WTC11 (cell line): ENCODE measurements around the gene SMOC1. TPM values are rescaled to one million over a fixed set of nuclear protein-coding genes. Genes with fewer than 3 reads are reported as not detected.
"Not testable (repeated sequence)": the region's sequence is repeated elsewhere in the genome, so short reads cannot be mapped to it uniquely, and the experiment has no call there.

Experiments used
- ATAC-seq: fragments of 200-7000 bp; cut with Tn5 transposase; 2 replicates; pipeline ENCODE4 v1.10.0; 2021; ENCODE audit warnings: mild to moderate bottlenecking, moderate library complexity
- CTCF ChIA-PET: fragments of 300-600 bp; sonication (Branson Sonifier 250); formaldehyde crosslinking; loops from one replicate; lab custom pipeline; 2021; ENCODE audit warnings: antibody characterized with exemption; lab: Charles Lee
- POLR2A ChIA-PET: fragments of 350-600 bp; sonication (Branson Sonifier 250); formaldehyde crosslinking; loops from one replicate; lab custom pipeline; 2021; ENCODE audit warnings: antibody characterized with exemption; lab: Charles Lee
- DNase-seq: peaks from one replicate; pipeline ENCODE4 v3.0.0; 2021; ENCODE audit warnings: low spot score
- H3K27ac Mint-ChIP-seq: 2 replicates; pipeline ENCODE4 v1.8.0; 2021; ENCODE audit warnings: mixed read lengths
- H3K27me3 Mint-ChIP-seq: 2 replicates; pipeline ENCODE4 v1.8.0; 2021; ENCODE audit warnings: low read depth, mild to moderate bottlenecking, moderate library complexity, mixed read lengths
- H3K36me3 Mint-ChIP-seq: 2 replicates; pipeline ENCODE4 v1.8.0; 2021; ENCODE audit warnings: mixed read lengths
- H3K4me1 Mint-ChIP-seq: 2 replicates; pipeline ENCODE4 v1.8.0; 2022; ENCODE audit warnings: mixed read lengths
- H3K4me3 Mint-ChIP-seq: 2 replicates; pipeline ENCODE4 v1.8.0; 2021; ENCODE audit warnings: mild to moderate bottlenecking, moderate library complexity, mixed read lengths
- H3K9me3 Mint-ChIP-seq: 2 replicates; pipeline ENCODE4 v1.8.0; 2021; ENCODE audit warnings: mixed read lengths
- ATF3 ChIP-seq: sonication (generic); formaldehyde crosslinking; conservative IDR thresholded peaks from 2 replicates; pipeline ENCODE4 v1.8.1; 2022; ENCODE audit warnings: mild to moderate bottlenecking, missing genetic modification reagents
- CBFB ChIP-seq: sonication (generic); formaldehyde crosslinking; IDR thresholded peaks from 2 replicates; pipeline ENCODE4 v1.8.1; 2022; ENCODE audit warnings: mild to moderate bottlenecking, low read depth, missing genetic modification reagents
- CREB1 ChIP-seq: sonication (generic); formaldehyde crosslinking; IDR thresholded peaks from 2 replicates; pipeline ENCODE4 v1.8.0; 2023; ENCODE audit warnings: mild to moderate bottlenecking, missing genetic modification reagents
- CTCF ChIP-seq: fragments of 200-600 bp; IDR thresholded peaks from 2 replicates; pipeline ENCODE4 v1.8.0; 2022; ENCODE audit warnings: antibody characterized with exemption
- ERG ChIP-seq: fragments of 250-450 bp; sonication (Bioruptor Pico); IDR thresholded peaks from 2 replicates; pipeline ENCODE4 v1.8.0; 2021; ENCODE audit warnings: mild to moderate bottlenecking
- GABPB1 ChIP-seq: sonication (generic); formaldehyde crosslinking; IDR thresholded peaks from 2 replicates; pipeline ENCODE4 v1.8.1; 2023; ENCODE audit warnings: mild to moderate bottlenecking, missing genetic modification reagents
- JUN ChIP-seq: sonication (generic); formaldehyde crosslinking; IDR thresholded peaks from 2 replicates; pipeline ENCODE4 v1.8.0; 2023; ENCODE audit warnings: mild to moderate bottlenecking, missing genetic modification reagents
- KAT7 ChIP-seq: sonication (generic); formaldehyde crosslinking; IDR thresholded peaks from 2 replicates; pipeline ENCODE4 v1.8.1; 2023; ENCODE audit warnings: missing genetic modification reagents, mild to moderate bottlenecking, borderline replicate concordance
- NFATC4 ChIP-seq: fragments of 250-450 bp; sonication (Bioruptor Pico); IDR thresholded peaks from 2 replicates; pipeline ENCODE4 v1.9.0; 2021; ENCODE audit warnings: mild to moderate bottlenecking
- NFYB ChIP-seq: sonication (generic); formaldehyde crosslinking; conservative IDR thresholded peaks from 2 replicates; pipeline ENCODE4 v1.8.0; 2022; ENCODE audit warnings: low read depth, missing genetic modification reagents
- OVOL2 ChIP-seq: fragments of 250-450 bp; sonication (Bioruptor Pico); IDR thresholded peaks from 2 replicates; pipeline ENCODE4 v1.9.0; 2021; ENCODE audit warnings: mild to moderate bottlenecking, borderline replicate concordance
- RORB ChIP-seq: fragments of 250-450 bp; sonication (Bioruptor Pico); IDR thresholded peaks from 2 replicates; pipeline ENCODE4 v1.9.0; 2021; ENCODE audit warnings: mild to moderate bottlenecking
- SMAD4 ChIP-seq: sonication (generic); formaldehyde crosslinking; IDR thresholded peaks from 2 replicates; pipeline ENCODE4 v1.8.0; 2022; ENCODE audit warnings: mild to moderate bottlenecking, missing genetic modification reagents
- SP1 ChIP-seq: sonication (generic); formaldehyde crosslinking; conservative IDR thresholded peaks from 2 replicates; pipeline ENCODE4 v1.8.1; 2022; ENCODE audit warnings: missing genetic modification reagents
- ZNF138 ChIP-seq: sonication (generic); formaldehyde crosslinking; conservative IDR thresholded peaks from 2 replicates; pipeline ENCODE4 v1.8.1; 2022; ENCODE audit warnings: mild to moderate bottlenecking, moderate library complexity, missing genetic modification reagents
- ZNF232 ChIP-seq: sonication (generic); formaldehyde crosslinking; IDR thresholded peaks from 2 replicates; pipeline ENCODE4 v1.8.0; 2022; ENCODE audit warnings: mild to moderate bottlenecking, missing genetic modification reagents
- ZNF263 ChIP-seq: sonication (generic); formaldehyde crosslinking; IDR thresholded peaks from 2 replicates; pipeline ENCODE4 v1.8.1; 2022; ENCODE audit warnings: low read depth, mild to moderate bottlenecking, moderate library complexity, missing genetic modification reagents
- ZNF317 ChIP-seq: sonication (generic); formaldehyde crosslinking; IDR thresholded peaks from 2 replicates; pipeline ENCODE4 v1.8.1; 2023; ENCODE audit warnings: low read depth, mild to moderate bottlenecking, moderate library complexity, missing genetic modification reagents, borderline replicate concordance
- ZSCAN18 ChIP-seq: fragments of 250-450 bp; sonication (Bioruptor Pico); IDR thresholded peaks from 2 replicates; pipeline ENCODE4 v2.1.2; 2022; ENCODE audit warnings: mild to moderate bottlenecking, moderate library complexity
- total RNA-seq: library from RNA; stranded (reverse); gene quantifications from 3 replicates; pipeline ENCODE4 v1.2.3, GENCODE V29; 2021
- TF ChIP-seq, protein P1 (sequence below): sonication (generic); formaldehyde crosslinking; IDR thresholded peaks from 2 replicates; pipeline ENCODE4 v1.8.1; 2022; ENCODE audit warnings: low read depth, mild to moderate bottlenecking, moderate library complexity, missing genetic modification reagents, borderline replicate concordance
- TF ChIP-seq, protein P2 (sequence below): sonication (generic); formaldehyde crosslinking; IDR thresholded peaks from 2 replicates; pipeline ENCODE4 v1.8.0; 2023; ENCODE audit warnings: missing genetic modification reagents
- TF ChIP-seq, protein P3 (sequence below): sonication (generic); formaldehyde crosslinking; IDR thresholded peaks from 2 replicates; pipeline ENCODE4 v1.8.1; 2023; ENCODE audit warnings: mild to moderate bottlenecking, missing genetic modification reagents

Gene SMOC1
- total RNA-seq, 1 experiment from 2014 or later = 1.1 TPM

DNA sequence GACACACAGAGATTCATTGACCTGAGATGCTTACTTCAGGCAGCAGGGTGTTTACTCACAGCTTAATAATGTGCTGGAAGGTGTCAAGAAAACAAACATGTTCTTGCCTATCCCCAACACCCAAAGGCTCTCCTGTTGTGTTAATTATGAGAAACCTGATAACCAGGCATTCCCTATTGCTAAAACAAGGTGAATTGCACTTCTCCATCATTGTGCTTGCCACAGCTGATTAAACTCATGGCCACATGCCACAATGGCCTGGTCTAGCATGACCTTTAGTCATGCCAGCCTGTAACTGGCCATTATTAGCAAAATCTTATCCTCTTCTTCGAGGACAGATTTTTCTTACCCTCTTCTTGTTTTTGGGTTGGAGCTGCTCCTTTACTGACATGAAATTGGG lies 21.4 kb downstream of the SMOC1 start:
- Mint-ChIP-seq H3K9me3 (peaks cover 43% of the 10 kb centered on the region), H3K36me3 (peaks cover 9% of the 10 kb centered on the region; the same call in 1 of the 2 replicates), H3K4me1 (no peaks in the 10 kb centered on the region), H3K27ac (no peak overlapping the region), H3K27me3 (peaks cover 6% of the 10 kb centered on the region; the same call in 1 of the 2 replicates), H3K4me3 (no peak overlapping the region)
- CTCF ChIA-PET = no interaction called here
- POLR2A ChIA-PET = no interaction called here
- DNase-seq (no peak), ATAC-seq (no peak)
- TF ChIP-seq ZNF232 (CRISPR knock-in tag) (no peak), ZNF263 (CRISPR knock-in tag) (no peak), SP1 (CRISPR knock-in tag) (no peak), GABPB1 (CRISPR knock-in tag) (no peak), OVOL2 (CRISPR knock-in tag) (no peak), RORB (CRISPR knock-in tag) (no peak), ATF3 (CRISPR knock-in tag) (no peak), SMAD4 (CRISPR knock-in tag) (no peak), KAT7 (no peak), CREB1 (no peak), ZNF138 (no peak), CTCF (no peak), NFYB (CRISPR knock-in tag) (no peak), ZNF317 (CRISPR knock-in tag) (no peak), NFATC4 (CRISPR knock-in tag) (no peak), JUN (CRISPR knock-in tag) (no peak), CBFB (CRISPR knock-in tag) (no peak)
- TF ChIP-seq, protein P1, sequence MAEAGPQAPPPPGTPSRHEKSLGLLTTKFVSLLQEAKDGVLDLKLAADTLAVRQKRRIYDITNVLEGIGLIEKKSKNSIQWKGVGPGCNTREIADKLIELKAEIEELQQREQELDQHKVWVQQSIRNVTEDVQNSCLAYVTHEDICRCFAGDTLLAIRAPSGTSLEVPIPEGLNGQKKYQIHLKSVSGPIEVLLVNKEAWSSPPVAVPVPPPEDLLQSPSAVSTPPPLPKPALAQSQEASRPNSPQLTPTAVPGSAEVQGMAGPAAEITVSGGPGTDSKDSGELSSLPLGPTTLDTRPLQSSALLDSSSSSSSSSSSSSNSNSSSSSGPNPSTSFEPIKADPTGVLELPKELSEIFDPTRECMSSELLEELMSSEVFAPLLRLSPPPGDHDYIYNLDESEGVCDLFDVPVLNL = no peak
- TF ChIP-seq, protein P2, sequence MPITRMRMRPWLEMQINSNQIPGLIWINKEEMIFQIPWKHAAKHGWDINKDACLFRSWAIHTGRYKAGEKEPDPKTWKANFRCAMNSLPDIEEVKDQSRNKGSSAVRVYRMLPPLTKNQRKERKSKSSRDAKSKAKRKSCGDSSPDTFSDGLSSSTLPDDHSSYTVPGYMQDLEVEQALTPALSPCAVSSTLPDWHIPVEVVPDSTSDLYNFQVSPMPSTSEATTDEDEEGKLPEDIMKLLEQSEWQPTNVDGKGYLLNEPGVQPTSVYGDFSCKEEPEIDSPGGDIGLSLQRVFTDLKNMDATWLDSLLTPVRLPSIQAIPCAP (CRISPR knock-in tag) = no peak

DNA sequence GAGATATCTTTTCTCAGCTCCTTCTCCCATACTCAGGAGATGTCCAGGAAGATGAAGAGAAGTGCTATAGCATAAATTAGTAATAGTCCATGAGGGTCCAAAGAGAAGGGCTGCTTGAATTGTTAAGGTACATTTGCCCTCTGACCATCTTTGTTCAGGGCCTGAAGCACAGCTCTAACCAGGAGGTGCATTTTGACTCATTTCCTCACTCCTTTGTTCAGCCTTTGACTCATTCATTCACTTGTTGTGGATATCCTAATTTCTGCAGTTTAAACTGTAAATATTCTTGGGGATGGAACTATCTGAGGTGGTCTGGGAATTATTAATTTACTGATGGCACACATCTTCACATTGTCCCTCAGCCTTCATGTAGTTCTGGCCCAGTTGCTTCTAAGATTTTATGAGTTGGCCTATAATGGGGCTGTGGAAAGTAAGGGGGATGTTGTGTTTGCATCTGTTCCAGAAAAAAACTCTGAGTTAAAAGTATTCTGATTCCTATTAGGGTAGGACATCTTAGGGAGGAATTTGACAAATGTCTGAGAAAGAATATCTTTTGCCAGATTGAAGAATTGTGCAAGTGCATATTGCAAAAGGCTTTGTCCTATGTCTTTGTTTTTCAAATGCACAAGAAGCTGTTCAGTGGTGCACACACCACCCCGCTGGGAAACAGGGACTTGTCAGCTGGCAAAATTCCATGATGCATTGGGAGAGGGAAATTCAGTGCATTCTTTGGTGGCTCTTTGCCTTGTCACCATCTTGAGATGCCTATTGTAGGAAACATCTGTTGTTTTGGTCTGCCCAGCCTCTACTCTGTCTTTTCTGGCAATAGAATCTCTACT lies 22.1 kb downstream of the SMOC1 start:
- no peaks in the 10 kb centered on the region; the same call in 1 of the 2 replicates for H3K27me3 Mint-ChIP-seq
- DNase-seq = no peak
- H3K27ac Mint-ChIP-seq = no peak overlapping the region
- no peak for TF ChIP-seq SMAD4 (CRISPR knock-in tag)
- no peak for TF ChIP-seq ERG
- no peak for TF ChIP-seq NFATC4 (CRISPR knock-in tag)
- no peak for TF ChIP-seq GABPB1 (CRISPR knock-in tag)
- TF ChIP-seq, protein P3, sequence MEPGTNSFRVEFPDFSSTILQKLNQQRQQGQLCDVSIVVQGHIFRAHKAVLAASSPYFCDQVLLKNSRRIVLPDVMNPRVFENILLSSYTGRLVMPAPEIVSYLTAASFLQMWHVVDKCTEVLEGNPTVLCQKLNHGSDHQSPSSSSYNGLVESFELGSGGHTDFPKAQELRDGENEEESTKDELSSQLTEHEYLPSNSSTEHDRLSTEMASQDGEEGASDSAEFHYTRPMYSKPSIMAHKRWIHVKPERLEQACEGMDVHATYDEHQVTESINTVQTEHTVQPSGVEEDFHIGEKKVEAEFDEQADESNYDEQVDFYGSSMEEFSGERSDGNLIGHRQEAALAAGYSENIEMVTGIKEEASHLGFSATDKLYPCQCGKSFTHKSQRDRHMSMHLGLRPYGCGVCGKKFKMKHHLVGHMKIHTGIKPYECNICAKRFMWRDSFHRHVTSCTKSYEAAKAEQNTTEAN (CRISPR knock-in tag) = no peak
- TF ChIP-seq, protein P1 = no peak
- no peak for TF ChIP-seq ZSCAN18 (CRISPR knock-in tag)
- TF ChIP-seq, all 79 proteins: peak for 0
- H3K36me3 Mint-ChIP-seq = peaks cover 9% of the 10 kb centered on the region; the same call in 1 of the 2 replicates
- ChIA-PET CTCF (no interaction called here), POLR2A (no interaction called here)
- no peak overlapping the region for H3K4me3 Mint-ChIP-seq
- peaks cover 40% of the 10 kb centered on the region for H3K9me3 Mint-ChIP-seq
- no peaks in the 10 kb centered on the region for H3K4me1 Mint-ChIP-seq
- ATAC-seq = no peak

DNA sequence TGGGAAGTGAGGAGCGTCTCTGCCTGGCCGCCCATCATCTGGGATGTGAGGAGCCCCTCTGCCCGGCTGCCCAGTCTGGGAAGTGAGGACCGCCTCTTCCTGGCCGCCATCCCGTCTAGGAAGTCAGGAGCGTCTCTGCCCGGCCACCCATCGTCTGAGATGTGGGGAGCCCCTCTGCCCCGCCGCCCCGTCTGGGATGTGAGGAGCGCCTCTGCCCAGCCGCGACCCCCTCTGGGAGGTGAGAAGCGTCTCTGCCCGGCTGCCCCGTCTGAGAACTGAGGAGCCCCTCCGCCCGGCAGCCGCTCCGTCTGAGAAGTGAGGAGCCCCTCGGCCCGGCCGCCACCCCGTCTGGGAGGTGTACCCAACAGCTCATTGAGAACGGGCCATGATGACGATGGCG lies 23.8 kb downstream of the SMOC1 start:
- H3K27me3 Mint-ChIP-seq, POLR2A ChIA-PET, H3K4me1 Mint-ChIP-seq, ATAC-seq, H3K4me3 Mint-ChIP-seq, DNase-seq, H3K36me3 Mint-ChIP-seq, CTCF ChIA-PET, H3K27ac Mint-ChIP-seq: not testable (repeated sequence)
- peaks cover 26% of the 10 kb centered on the region for H3K9me3 Mint-ChIP-seq
